Neural progenitor cell (in vitro differentiated cells): Measurements from ENCODE around the gene AKAP9. TPM values are rescaled to one million over a fixed set of nuclear protein-coding genes. Genes with fewer than 3 reads are reported as not detected.
"Not testable (repeated sequence)": the region's sequence is repeated elsewhere in the genome, so short reads cannot be mapped to it uniquely, and the experiment has no call there.

Experiments
- DNase-seq: peaks from one replicate; pipeline ENCODE4 v3.0.0-alpha.2; 2016; ENCODE audit warnings: low spot score
- H2AFZ ChIP-seq: fragments of 200-600 bp; sonication (generic); replicated peaks from 2 replicates; pipeline ENCODE4 v1.6.1; 2016; ENCODE audit warnings: antibody characterized with exemption
- H3F3A ChIP-seq: fragments of 200-600 bp; sonication (generic); 2 replicates; pipeline ENCODE4 v1.6.1; 2016; ENCODE audit warnings: antibody characterized with exemption, low read depth
- H3K27ac ChIP-seq: fragments of 200-600 bp; sonication (generic); 2 replicates; pipeline ENCODE4 v1.5.1; 2016; ENCODE audit warnings: mild to moderate bottlenecking
- H3K27me3 ChIP-seq: fragments of 200-600 bp; sonication (generic); 2 replicates; pipeline ENCODE4 v1.6.1; 2016; ENCODE audit warnings: mild to moderate bottlenecking, moderate library complexity
- H3K36me3 ChIP-seq: fragments of 200-600 bp; sonication (generic); 2 replicates; pipeline ENCODE4 v1.5.1; 2016
- H3K4me1 ChIP-seq: fragments of 200-600 bp; sonication (generic); 2 replicates; pipeline ENCODE4 v1.6.1; 2016; ENCODE audit warnings: mixed run types
- H3K4me2 ChIP-seq: fragments of 200-600 bp; sonication (generic); 2 replicates; pipeline ENCODE4 v1.6.1; 2016
- H3K4me3 ChIP-seq: fragments of 200-600 bp; sonication (generic); 2 replicates; pipeline ENCODE4 v1.5.1; 2016
- H3K79me2 ChIP-seq: fragments of 200-600 bp; sonication (generic); 2 replicates; pipeline ENCODE4 v1.6.1; 2016; ENCODE audit warnings: low read depth
- H3K9ac ChIP-seq: fragments of 200-600 bp; sonication (generic); 2 replicates; pipeline ENCODE4 v1.6.1; 2016
- H3K9me3 ChIP-seq: fragments of 200-600 bp; sonication (generic); 2 replicates; pipeline ENCODE4 v1.5.1; 2016; ENCODE audit warnings: low read depth
- H4K20me1 ChIP-seq: fragments of 200-600 bp; sonication (generic); 2 replicates; pipeline ENCODE4 v1.6.1; 2016; ENCODE audit warnings: low read depth
- H3K27ac Mint-ChIP-seq: 3 replicates; pipeline ENCODE4 v1.8.0; 2021; ENCODE audit warnings: mixed read lengths
- H3K27me3 Mint-ChIP-seq: 2 replicates; pipeline ENCODE4 v1.8.0; 2022; ENCODE audit warnings: low read depth, mild to moderate bottlenecking, inconsistent platforms, moderate library complexity, mixed read lengths; ENCODE audit not compliant: insufficient read depth
- H3K36me3 Mint-ChIP-seq: 3 replicates; pipeline ENCODE4 v1.8.0; 2021; ENCODE audit warnings: mixed read lengths
- H3K4me1 Mint-ChIP-seq: 3 replicates; pipeline ENCODE4 v1.8.0; 2021; ENCODE audit warnings: mixed read lengths
- H3K4me3 Mint-ChIP-seq: 3 replicates; pipeline ENCODE4 v1.8.0; 2021; ENCODE audit warnings: mild to moderate bottlenecking, moderate library complexity, mixed read lengths
- H3K9me3 Mint-ChIP-seq: 3 replicates; pipeline ENCODE4 v1.8.0; 2020; ENCODE audit warnings: mixed read lengths
- CTCF ChIP-seq: fragments of 200-600 bp; sonication (generic); IDR thresholded peaks from 2 replicates; pipeline ENCODE4 v1.5.1; 2017; ENCODE audit warnings: antibody characterized with exemption, mild to moderate bottlenecking
- EZH2 ChIP-seq: fragments of 200-600 bp; sonication (generic); IDR thresholded peaks from 2 replicates; pipeline ENCODE4 v1.6.1; 2017; ENCODE audit warnings: antibody characterized with exemption, mild to moderate bottlenecking, moderate library complexity
- EZH2phosphoT487 ChIP-seq: fragments of 200-600 bp; sonication (generic); IDR thresholded peaks from 2 replicates; pipeline ENCODE4 v1.6.1; 2017; ENCODE audit warnings: antibody characterized with exemption
- total RNA-seq: library from RNA; depleted of rRNA; stranded (reverse); fragments of >200 nt; gene quantifications from 2 replicates; pipeline ENCODE4 v1.2.3, GENCODE V29; 2015; ENCODE audit warnings: low replicate concordance

Gene AKAP9
- total RNA-seq, 1 donor from 2014 or later = 93.4 TPM

GRCh38 chr7:92092210-92092609 lies 151.5 kb downstream of the AKAP9 start:
- Mint-ChIP-seq H3K27me3 (no peaks in the 10 kb centered on the region), H3K36me3 (peaks cover 48% of the 10 kb centered on the region), H3K4me3 (no peak overlapping the region), H3K4me1 (no peaks in the 10 kb centered on the region), H3K27ac (no peak overlapping the region), H3K9me3 (no peaks in the 10 kb centered on the region)
- Histone ChIP-seq H3K4me2 (no peak overlapping the region), H3K27me3 (no peaks in the 10 kb centered on the region), H3F3A (no peaks in the 10 kb centered on the region), H3K4me1 (no peaks in the 10 kb centered on the region), H3K79me2 (no peaks in the 10 kb centered on the region), H3K9me3 (no peaks in the 10 kb centered on the region), H3K9ac (no peak overlapping the region), H2AFZ (no peak overlapping the region), H3K36me3 (peaks cover 41% of the 10 kb centered on the region), H3K27ac (no peak overlapping the region), H4K20me1 (no peaks in the 10 kb centered on the region), H3K4me3 (no peak overlapping the region)
- no peak for DNase-seq
- TF ChIP-seq CTCF = no peak
- no peak for TF ChIP-seq EZH2phosphoT487
- no peak for TF ChIP-seq EZH2

- no peaks in the 10 kb centered on the region for H4K20me1 ChIP-seq
- H3K79me2 ChIP-seq = no peaks in the 10 kb centered on the region
- Mint-ChIP-seq H3K27ac (no peak overlapping the region), H3K9me3 (no peaks in the 10 kb centered on the region), H3K4me3 (no peak overlapping the region), H3K4me1 (no peaks in the 10 kb centered on the region), H3K36me3 (peaks cover 39% of the 10 kb centered on the region), H3K27me3 (no peaks in the 10 kb centered on the region)
- no peak for TF ChIP-seq CTCF
- no peak for TF ChIP-seq EZH2phosphoT487
- no peak for TF ChIP-seq EZH2
- H3K36me3 ChIP-seq = peaks cover 29% of the 10 kb centered on the region
- no peaks in the 10 kb centered on the region for H3K27me3 ChIP-seq
- no peak overlapping the region for H3K27ac ChIP-seq
- H3K4me2 ChIP-seq = no peak overlapping the region
- no peak overlapping the region for H3K4me3 ChIP-seq
- H3K4me1 ChIP-seq = no peaks in the 10 kb centered on the region
- H3K9me3 ChIP-seq = no peaks in the 10 kb centered on the region
- no peak overlapping the region for H3K9ac ChIP-seq
- H2AFZ ChIP-seq = no peak overlapping the region
- no peak for DNase-seq
- no peaks in the 10 kb centered on the region for H3F3A ChIP-seq
These were observed 154.7 kb downstream of the AKAP9 start for GRCh38 chr7:92095380-92095779.

GRCh38 chr7:92100534-92100933 lies 159.9 kb downstream of the AKAP9 start:
- Histone ChIP-seq H3K27ac (no peak overlapping the region), H3K79me2 (no peaks in the 10 kb centered on the region), H3K9ac (no peak overlapping the region), H3K4me1 (no peaks in the 10 kb centered on the region), H3K9me3 (no peaks in the 10 kb centered on the region), H3K27me3 (no peaks in the 10 kb centered on the region), H3K4me3 (no peak overlapping the region), H3F3A (no peaks in the 10 kb centered on the region), H4K20me1 (no peaks in the 10 kb centered on the region), H3K36me3 (peaks cover 27% of the 10 kb centered on the region), H3K4me2 (no peak overlapping the region), H2AFZ (no peak overlapping the region)
- peaks cover 2% of the 10 kb centered on the region for H3K27me3 Mint-ChIP-seq
- H3K27ac Mint-ChIP-seq = no peak overlapping the region
- H3K36me3 Mint-ChIP-seq = peaks cover 46% of the 10 kb centered on the region
- DNase-seq = no peak
- H3K4me1 Mint-ChIP-seq = no peaks in the 10 kb centered on the region
- no peak overlapping the region for H3K4me3 Mint-ChIP-seq
- no peaks in the 10 kb centered on the region for H3K9me3 Mint-ChIP-seq
- TF ChIP-seq CTCF = no peak
- no peak for TF ChIP-seq EZH2phosphoT487
- TF ChIP-seq EZH2 = no peak

- not testable (repeated sequence) for DNase-seq, H3K79me2 ChIP-seq, H3K9me3 ChIP-seq, H4K20me1 ChIP-seq, H3K9me3 Mint-ChIP-seq, H3K27me3 ChIP-seq, H3K4me2 ChIP-seq, H3F3A ChIP-seq, H3K4me1 Mint-ChIP-seq, H3K4me3 Mint-ChIP-seq, H3K9ac ChIP-seq, H3K4me1 ChIP-seq, H3K4me3 ChIP-seq, H3K27ac Mint-ChIP-seq, H3K27me3 Mint-ChIP-seq, H3K27ac ChIP-seq, H2AFZ ChIP-seq
- H3K36me3 Mint-ChIP-seq = peaks cover 39% of the 10 kb centered on the region
- peaks cover 29% of the 10 kb centered on the region for H3K36me3 ChIP-seq
These were observed 162.2 kb downstream of the AKAP9 start for GRCh38 chr7:92102862-92103261.
